Ovary (tissue), 9 donors: Measurements from ENCODE around the gene MIAT. TPM values are rescaled to one million over a fixed set of nuclear protein-coding genes. Genes with fewer than 3 reads are reported as not detected.

Source experiments
- DNase-seq, 5 donors: peaks; one replicate each; pipeline ENCODE4 v3.0.0-alpha.2; 2019 to 2020
- H3K27ac ChIP-seq, 2 donors: fragments of 200-600 bp; one replicate each; pipeline versions ENCODE4 v1.5.1 to v1.8.0; 2019 to 2022
- H3K27me3 ChIP-seq: fragments of 200-600 bp; one replicate; pipeline ENCODE4 v1.8.0; 2022
- H3K36me3 ChIP-seq: fragments of 200-600 bp; sonication (generic); one replicate; pipeline ENCODE4 v1.5.1; 2019
- H3K4me1 ChIP-seq: one replicate; pipeline ENCODE4 v1.8.1; 2013; ENCODE audit warnings: mild to moderate bottlenecking, moderate library complexity; ENCODE audit not compliant: insufficient read depth
- H3K4me3 ChIP-seq: fragments of 200-600 bp; sonication (generic); one replicate; pipeline ENCODE4 v1.5.1; 2017
- H3K9me3 ChIP-seq, 2 donors: fragments of 200-600 bp in 1 of 2; sonication (generic) in 1 of 2; one replicate each; pipeline versions ENCODE4 v1.5.1 to v1.8.1; 2013 to 2019; ENCODE audit warnings: mild to moderate bottlenecking in 1 of 2, moderate library complexity in 1 of 2
- CTCF ChIP-seq, 3 donors: fragments of 450-650 bp in 2 of 3; fragments of 200-600 bp in 1 of 3; IDR thresholded peaks; one replicate each; pipeline versions ENCODE4 v1.5.1 to v1.8.0; 2016 to 2022; ENCODE audit warnings: antibody characterized with exemption in 3 of 3, mild to moderate bottlenecking in 1 of 3
- EP300 ChIP-seq: sonication (generic); formaldehyde crosslinking; IDR thresholded peaks from one replicate; pipeline ENCODE4 v1.6.1; 2017; ENCODE audit warnings: antibody characterized with exemption
- POLR2A ChIP-seq: fragments of 450-650 bp; IDR thresholded peaks from one replicate; pipeline ENCODE4 v1.6.1; 2017; ENCODE audit warnings: antibody characterized with exemption, mild to moderate bottlenecking, moderate library complexity
- WGBS, 3 donors: extraction: QIAGEN DNeasy Blood & Tissue Kit in 1 of 3; methylation state at CpG; one replicate each; pipeline versions ENCODE4 v1.1.5 to v1.1.7; 2013 to 2017; 5-methylcytosine and 5-hydroxymethylcytosine counted together
- intact Hi-C, 4 donors: fragments of 100-400 bp; cut with DNase I; formaldehyde crosslinking; loops; one replicate each; pipeline versions ENCODE4 v1.11.0 to v1.15.1; 2022 to 2023
- polyA plus RNA-seq, 2 donors: library from polyadenylated mRNA; stranded (reverse); fragments of 200-250 nt in 1 of 2; fragments of 350-450 nt in 1 of 2; fragmentation: Illumina TruSeq in 1 of 2; extraction: RNeasy Lipid Tissue Mini Kit (QIAGEN cat#74804) in 1 of 2; gene quantifications; one replicate each; pipeline ENCODE4 v1.2.3, GENCODE V29; 2013 to 2014
- total RNA-seq, 7 donors: library from RNA; depleted of rRNA in 2 of 7; stranded (reverse); fragments of >200 nt in 2 of 7; fragmentation: NEBNext Ultra II Directional in 3 of 7; extraction: Animal tissue kit (Norgen Biotek cat#: 25700) in 3 of 7; gene quantifications; one replicate each; pipeline versions ENCODE4 v1.1.0 to v1.2.4, GENCODE V29; 2016 to 2023
- donor health status: DM: no; HTN: no; CAD: no; lungs with moderate emphysema.
- donor health status: DM: no; HTN: no; CAD: no.
- donor health status: Bipolar disorder and iron deficiency.
- donor health status: DM: yes; HTN: yes; CAD: no.
- donor health status: DM: no; HTN: no; CAD: no.
- donor health status: DM: yes; HTN: yes; CAD: no.

MIAT gene
- total and polyA plus RNA-seq, 9 donors: 0.15 to 0.97 (median 0.56) TPM

GRCh38 chr22:26667140-26667539 is 9.8 kb downstream of the MIAT start:
- no peak overlapping the region for H3K27ac ChIP-seq
- DNase-seq: no peak
- intact Hi-C loops: no loop called here
- H3K27me3 ChIP-seq: no peaks in the 10 kb centered on the region
- no peak overlapping the region for H3K4me3 ChIP-seq
- WGBS, 3 donors: 72 to 82% (median 77%) methylated on average over 13 of the region's 13 CpGs
- H3K4me1 ChIP-seq: peaks cover 2% of the 10 kb centered on the region
- no peaks in the 10 kb centered on the region for H3K9me3 ChIP-seq
- no peaks in the 10 kb centered on the region for H3K36me3 ChIP-seq
- TF ChIP-seq CTCF (IDR thresholded peaks at IDR 0.05) (no peak), POLR2A (no peak), EP300 (no peak)

GRCh38 chr22:26669060-26669481 is 11.7 kb downstream of the MIAT start:
- 41 to 71% (median 43%) methylated on average over 2 of the region's 2 CpGs for WGBS, 3 donors
- no peak for TF ChIP-seq CTCF (IDR thresholded peaks at IDR 0.05)
- no peak for TF ChIP-seq POLR2A
- no peak for TF ChIP-seq EP300
- H3K9me3 ChIP-seq: no peaks in the 10 kb centered on the region
- intact Hi-C loops: no loop called here
- H3K36me3 ChIP-seq: no peaks in the 10 kb centered on the region
- no peak for DNase-seq
- H3K27me3 ChIP-seq: no peaks in the 10 kb centered on the region
- no peak overlapping the region for H3K4me3 ChIP-seq
- peaks cover 9% of the 10 kb centered on the region for H3K4me1 ChIP-seq
- no peak overlapping the region for H3K27ac ChIP-seq

GRCh38 chr22:26670459-26670858 is 13.1 kb downstream of the MIAT start:
- WGBS, 3 donors: 56 to 73% (median 69%) methylated on average over 4 of the region's 4 CpGs

GRCh38 chr22:26671317-26672059 is 14.1 kb downstream of the MIAT start:
- peaks cover 12% of the 10 kb centered on the region for H3K4me1 ChIP-seq
- H3K36me3 ChIP-seq: no peaks in the 10 kb centered on the region
- no peak overlapping the region for H3K27ac ChIP-seq
- 83 to 87% (median 86%) methylated on average over 15 of the region's 15 CpGs for WGBS, 3 donors
- TF ChIP-seq POLR2A: no peak
- TF ChIP-seq CTCF (IDR thresholded peaks at IDR 0.05): no peak
- TF ChIP-seq EP300: no peak
- H3K4me3 ChIP-seq: no peak overlapping the region
- no peaks in the 10 kb centered on the region for H3K9me3 ChIP-seq
- peak; percentile 30 to 74 (median 60) for DNase-seq
- no peaks in the 10 kb centered on the region for H3K27me3 ChIP-seq
- intact Hi-C loops: no loop called here

More at GRCh38 chr22:26670459-26670858, 13.1 kb downstream of the MIAT start:
- no peaks in the 10 kb centered on the region for H3K36me3 ChIP-seq
- no peaks in the 10 kb centered on the region for H3K27me3 ChIP-seq
- TF ChIP-seq POLR2A (no peak), CTCF (IDR thresholded peaks at IDR 0.05) (no peak)
- no peaks in the 10 kb centered on the region for H3K9me3 ChIP-seq
- H3K27ac ChIP-seq: no peak overlapping the region
- peaks cover 12% of the 10 kb centered on the region for H3K4me1 ChIP-seq
- DNase-seq: no peak
- intact Hi-C loops: no loop called here
- H3K4me3 ChIP-seq: no peak overlapping the region
